OCI-LY3 (cell line): ENCODE measurements around the gene LYRM7.
A peak's percentile ranks its signal among the peaks of the same experiment; 100 is the strongest.

Experiments
- H2AFZ ChIP-seq: fragments of 200-600, 300-600 bp; shearing (Covaris generic); 2 replicates; pipeline ENCODE4 v1.6.0; 2014; ENCODE audit warnings: antibody characterized with exemption, low read depth, low read length
- H3K27ac ChIP-seq: fragments of 200-600, 300-600 bp; sonication (generic); 2 replicates; pipeline ENCODE4 v1.5.1; 2014; ENCODE audit warnings: mild to moderate bottlenecking, low read length, moderate library complexity, mixed read lengths
- H3K27me3 ChIP-seq: fragments of 200-600, 300-600 bp; sonication (generic); 2 replicates; pipeline ENCODE4 v1.6.1; 2014; ENCODE audit warnings: low read depth, low read length, mixed read lengths
- H3K36me3 ChIP-seq: fragments of 200-600, 300-600 bp; sonication (generic); replicated peaks from 2 replicates; pipeline ENCODE3; 2014; ENCODE audit warnings: low read depth, low read length, mixed read lengths
- H3K4me1 ChIP-seq: fragments of 300-600, 200-600 bp; sonication (generic); 2 replicates; pipeline ENCODE4 v1.6.1; 2014; ENCODE audit warnings: low read length, mixed read lengths
- H3K4me2 ChIP-seq: fragments of 200-600, 300-600 bp; sonication (generic); 2 replicates; pipeline ENCODE4 v1.6.1; 2014; ENCODE audit warnings: low read length, mixed read lengths
- H3K4me3 ChIP-seq: fragments of 300-600, 200-600 bp; sonication (generic); 2 replicates; pipeline ENCODE4 v1.5.1; 2014; ENCODE audit warnings: antibody characterized with exemption, mild to moderate bottlenecking, low read length, moderate library complexity
- H3K79me2 ChIP-seq: fragments of 300-600, 200-600 bp; shearing (Covaris generic); 2 replicates; pipeline ENCODE4 v1.6.1; 2014; ENCODE audit warnings: mild to moderate bottlenecking, low read length, mixed read lengths
- H3K9ac ChIP-seq: fragments of 300-600, 200-600 bp; shearing (Covaris generic); 2 replicates; pipeline ENCODE4 v1.6.0; 2014; ENCODE audit warnings: mild to moderate bottlenecking, low read length, moderate library complexity
- H3K9me3 ChIP-seq: fragments of 200-600, 300-600 bp; shearing (Covaris generic); 2 replicates; pipeline ENCODE4 v1.6.1; 2014; ENCODE audit warnings: low read length, mixed read lengths; ENCODE audit not compliant: insufficient read depth
- H4K20me1 ChIP-seq: fragments of 200-600, 300-600 bp; sonication (generic); 2 replicates; pipeline ENCODE4 v1.6.1; 2016; ENCODE audit warnings: low read length, mixed read lengths; ENCODE audit not compliant: insufficient read depth
- EZH2phosphoT487 ChIP-seq: fragments of 200-600 bp; shearing (Covaris generic); IDR thresholded peaks from 2 replicates; pipeline ENCODE4 v1.6.1; 2018; ENCODE audit warnings: antibody characterized with exemption, mixed run types, low read depth
- TF ChIP-seq, protein P1 (sequence below): fragments of 200-600, 300-600 bp; sonication (generic); IDR thresholded peaks from 2 replicates; pipeline ENCODE4 v1.5.1; 2014; ENCODE audit warnings: antibody characterized with exemption, low read length, low read depth

The LYRM7 gene

DNA sequence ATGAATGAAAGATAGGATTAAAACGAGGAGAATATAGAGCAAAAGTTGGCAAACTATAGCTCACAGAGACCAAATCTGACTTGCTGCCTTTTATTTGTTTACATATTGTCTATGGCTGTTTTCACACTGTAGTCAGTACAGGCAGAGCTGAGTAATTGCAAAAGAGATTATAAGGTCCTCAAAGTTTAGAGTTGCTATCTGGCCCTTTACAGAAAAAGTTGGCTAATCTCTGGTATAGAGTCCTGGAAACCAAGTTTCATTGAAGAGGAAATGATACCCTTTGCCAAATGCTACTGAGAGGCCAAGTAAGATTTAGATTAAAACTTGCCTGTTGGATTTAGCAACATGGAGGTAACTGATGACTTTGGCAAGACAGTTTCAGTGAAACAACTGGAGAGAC, 36.0 kb downstream of the LYRM7 start:
- peaks cover 49% of the 10 kb centered on the region for H3K4me1 ChIP-seq
- H3K27ac ChIP-seq = no peak overlapping the region
- H3K4me3 ChIP-seq = no peak overlapping the region
- H3K9me3 ChIP-seq = no peaks in the 10 kb centered on the region
- no peak overlapping the region for H3K9ac ChIP-seq
- 0 out of 2 replicates have a peak overlapping the region, but pooled peaks have one; percentile 8 for H3K4me2 ChIP-seq
- no peaks in the 10 kb centered on the region for H4K20me1 ChIP-seq
- TF ChIP-seq, protein P1, sequence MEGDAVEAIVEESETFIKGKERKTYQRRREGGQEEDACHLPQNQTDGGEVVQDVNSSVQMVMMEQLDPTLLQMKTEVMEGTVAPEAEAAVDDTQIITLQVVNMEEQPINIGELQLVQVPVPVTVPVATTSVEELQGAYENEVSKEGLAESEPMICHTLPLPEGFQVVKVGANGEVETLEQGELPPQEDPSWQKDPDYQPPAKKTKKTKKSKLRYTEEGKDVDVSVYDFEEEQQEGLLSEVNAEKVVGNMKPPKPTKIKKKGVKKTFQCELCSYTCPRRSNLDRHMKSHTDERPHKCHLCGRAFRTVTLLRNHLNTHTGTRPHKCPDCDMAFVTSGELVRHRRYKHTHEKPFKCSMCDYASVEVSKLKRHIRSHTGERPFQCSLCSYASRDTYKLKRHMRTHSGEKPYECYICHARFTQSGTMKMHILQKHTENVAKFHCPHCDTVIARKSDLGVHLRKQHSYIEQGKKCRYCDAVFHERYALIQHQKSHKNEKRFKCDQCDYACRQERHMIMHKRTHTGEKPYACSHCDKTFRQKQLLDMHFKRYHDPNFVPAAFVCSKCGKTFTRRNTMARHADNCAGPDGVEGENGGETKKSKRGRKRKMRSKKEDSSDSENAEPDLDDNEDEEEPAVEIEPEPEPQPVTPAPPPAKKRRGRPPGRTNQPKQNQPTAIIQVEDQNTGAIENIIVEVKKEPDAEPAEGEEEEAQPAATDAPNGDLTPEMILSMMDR = no peak
- TF ChIP-seq EZH2phosphoT487 = no peak
- H3K36me3 ChIP-seq = peaks cover 8% of the 10 kb centered on the region
- peaks cover 24% of the 10 kb centered on the region for H3K79me2 ChIP-seq
- H3K27me3 ChIP-seq = no peaks in the 10 kb centered on the region
- H2AFZ ChIP-seq = no peak overlapping the region

DNA sequence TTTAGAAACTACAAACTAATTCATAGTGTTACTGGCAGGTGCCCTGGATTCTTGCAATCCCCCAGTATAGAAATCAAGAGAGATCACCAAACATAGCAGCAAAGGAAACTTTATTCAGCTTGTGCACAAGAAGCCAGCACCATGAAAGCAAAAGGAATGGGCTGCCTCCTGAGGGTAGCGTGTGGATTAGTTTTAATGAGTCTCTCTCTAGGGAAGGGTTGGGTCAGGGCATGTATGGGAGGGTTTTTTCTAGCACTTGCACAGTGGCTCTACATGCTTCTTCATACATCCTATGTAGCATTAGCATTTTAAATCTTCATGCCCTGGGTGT, 38.4 kb downstream of the LYRM7 start:
- Histone ChIP-seq H2AFZ (no peak overlapping the region), H3K4me2 (peak overlapping the region; percentile 60), H3K9me3 (no peaks in the 10 kb centered on the region), H3K36me3 (peaks cover 10% of the 10 kb centered on the region), H3K27ac (peak overlapping the region; percentile 99), H3K4me1 (peaks cover 71% of the 10 kb centered on the region), H4K20me1 (no peaks in the 10 kb centered on the region), H3K9ac (peak overlapping the region; percentile 62; the same call in 1 of the 2 replicates), H3K27me3 (no peaks in the 10 kb centered on the region), H3K4me3 (peak overlapping the region; percentile 34), H3K79me2 (peaks cover 47% of the 10 kb centered on the region)
- TF ChIP-seq EZH2phosphoT487 = no peak
- TF ChIP-seq, protein P1 = no peak

DNA sequence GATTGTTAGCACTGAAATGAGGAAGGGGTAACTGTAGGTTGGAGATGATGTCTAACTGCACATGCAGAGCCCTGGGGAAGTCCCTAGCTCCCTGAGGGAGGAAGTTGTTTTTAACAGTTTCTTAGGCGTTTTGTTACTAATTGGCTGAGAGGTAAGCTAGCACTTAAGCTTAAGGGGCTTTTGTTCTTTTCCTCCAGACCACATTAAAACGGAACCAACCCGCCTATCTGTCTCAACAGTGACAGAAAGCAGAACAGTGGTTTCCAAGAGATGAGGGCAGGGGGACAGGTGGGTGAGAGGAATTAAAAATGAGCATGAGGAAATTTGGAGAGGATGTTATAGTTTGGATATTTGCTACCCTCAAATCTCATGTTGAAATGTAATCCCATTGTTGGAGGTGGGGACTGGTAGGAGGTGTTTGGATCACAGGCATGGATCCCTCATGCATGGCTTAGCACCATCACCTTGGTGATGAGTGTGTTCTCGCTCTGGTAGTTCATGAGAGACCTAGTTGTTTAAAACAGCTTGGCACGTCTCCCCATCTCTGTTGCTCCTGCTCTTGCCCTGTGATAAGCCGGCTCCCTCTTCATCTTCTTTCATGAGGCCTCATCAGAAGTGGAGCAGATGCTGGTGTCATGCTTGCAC, 38.9 kb downstream of the LYRM7 start:
- H3K4me2 ChIP-seq = peak overlapping the region; percentile 83
- no peak overlapping the region for H2AFZ ChIP-seq
- peak overlapping the region; percentile 99 for H3K27ac ChIP-seq
- no peak for TF ChIP-seq EZH2phosphoT487
- TF ChIP-seq, protein P1 = no peak
- no peaks in the 10 kb centered on the region for H3K27me3 ChIP-seq
- H3K9ac ChIP-seq = peak overlapping the region; percentile 76
- H4K20me1 ChIP-seq = no peaks in the 10 kb centered on the region
- no peaks in the 10 kb centered on the region for H3K9me3 ChIP-seq
- peak overlapping the region; percentile 66 for H3K4me3 ChIP-seq
- peaks cover 52% of the 10 kb centered on the region for H3K79me2 ChIP-seq
- peaks cover 76% of the 10 kb centered on the region for H3K4me1 ChIP-seq
- H3K36me3 ChIP-seq = peaks cover 10% of the 10 kb centered on the region

DNA sequence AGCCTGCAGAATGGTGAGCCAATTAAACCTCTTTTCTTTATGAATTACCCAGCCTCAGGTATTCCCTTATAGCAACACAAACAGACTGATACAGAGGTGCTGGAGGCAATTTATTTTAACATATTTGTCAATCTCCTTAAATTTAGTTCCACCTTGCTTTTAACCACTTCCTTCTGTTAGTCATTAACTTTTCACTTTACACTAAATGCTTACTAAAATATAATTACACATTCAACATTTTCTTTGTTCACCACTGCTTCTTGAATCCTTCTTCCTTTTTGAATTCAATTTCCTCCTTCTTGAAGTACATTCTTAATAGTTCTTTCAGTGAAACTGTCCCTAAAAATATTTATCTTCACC, 39.4 kb downstream of the LYRM7 start:
- Histone ChIP-seq H3K9me3 (no peaks in the 10 kb centered on the region), H3K27ac (peak overlapping the region; percentile 99), H3K4me3 (peak overlapping the region; percentile 66), H2AFZ (no peak overlapping the region), H4K20me1 (no peaks in the 10 kb centered on the region), H3K36me3 (peaks cover 12% of the 10 kb centered on the region), H3K4me2 (peak overlapping the region; percentile 83), H3K79me2 (peaks cover 57% of the 10 kb centered on the region), H3K4me1 (peaks cover 81% of the 10 kb centered on the region), H3K9ac (peak overlapping the region; percentile 76), H3K27me3 (no peaks in the 10 kb centered on the region)
- TF ChIP-seq EZH2phosphoT487 = no peak
- TF ChIP-seq, protein P1 = no peak
